Stimulated activated CD8-positive, alpha-beta memory T cell treated with anti-CD3 and anti-CD28 coated beads, Interleukin-15, amount 100 ng/mL, for 24 hours (primary cell): Measurements from ENCODE around the gene KIF1C.

Source experiments
- DNase-seq: peaks from one replicate; pipeline ENCODE4 v3.0.0-alpha.2; 2020; ENCODE audit warnings: low read depth

KIF1C gene

DNA sequence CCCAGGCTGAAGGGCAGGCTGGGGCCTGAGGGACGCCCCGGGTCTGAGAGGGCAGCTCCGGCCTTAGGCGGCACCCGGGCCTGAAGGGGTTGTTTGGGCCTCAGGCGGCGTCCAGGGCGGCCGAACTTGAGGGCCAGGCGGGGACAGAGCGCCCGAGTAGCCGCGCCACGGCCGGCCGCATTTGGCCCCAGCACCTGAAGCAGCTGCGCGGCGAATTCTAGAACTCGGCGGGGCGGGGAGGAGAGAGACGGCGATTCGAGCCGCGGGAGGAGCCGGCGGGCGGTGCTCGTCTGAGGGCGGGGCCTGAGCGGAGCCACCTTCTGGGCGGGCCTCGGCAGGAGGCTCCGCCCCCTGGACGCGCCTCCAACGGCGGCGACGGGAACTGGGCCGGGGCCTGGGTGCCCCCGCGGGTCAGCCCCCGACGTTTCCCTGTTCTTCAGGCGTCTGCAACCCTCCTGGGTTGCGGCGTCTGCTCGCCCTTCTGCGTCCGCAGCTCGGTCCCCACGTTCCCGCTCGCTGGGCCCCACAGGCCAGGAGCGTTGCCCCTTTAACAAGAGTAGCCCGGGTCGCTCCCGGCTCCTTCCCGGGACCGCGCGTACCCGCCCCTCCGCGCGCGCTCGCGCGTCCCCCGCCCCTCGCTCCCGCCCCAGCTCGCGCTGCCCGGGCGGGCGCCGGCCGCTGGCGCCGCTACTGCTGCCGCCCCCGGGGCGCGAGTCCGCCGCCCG is at the start of gene KIF1C, which contains the start of gene INCA1:
Gene KIF1C (plus strand): TSS at position 649 of the 725 bp plus-strand sequence. CDS start 2,297 bp downstream, outside the sequence.
Gene INCA1 (minus strand): TSS at position 221 of the 725 bp plus-strand sequence. CDS start 3,085 bp downstream, outside the sequence.
- DNase-seq = peak; percentile 78

DNA sequence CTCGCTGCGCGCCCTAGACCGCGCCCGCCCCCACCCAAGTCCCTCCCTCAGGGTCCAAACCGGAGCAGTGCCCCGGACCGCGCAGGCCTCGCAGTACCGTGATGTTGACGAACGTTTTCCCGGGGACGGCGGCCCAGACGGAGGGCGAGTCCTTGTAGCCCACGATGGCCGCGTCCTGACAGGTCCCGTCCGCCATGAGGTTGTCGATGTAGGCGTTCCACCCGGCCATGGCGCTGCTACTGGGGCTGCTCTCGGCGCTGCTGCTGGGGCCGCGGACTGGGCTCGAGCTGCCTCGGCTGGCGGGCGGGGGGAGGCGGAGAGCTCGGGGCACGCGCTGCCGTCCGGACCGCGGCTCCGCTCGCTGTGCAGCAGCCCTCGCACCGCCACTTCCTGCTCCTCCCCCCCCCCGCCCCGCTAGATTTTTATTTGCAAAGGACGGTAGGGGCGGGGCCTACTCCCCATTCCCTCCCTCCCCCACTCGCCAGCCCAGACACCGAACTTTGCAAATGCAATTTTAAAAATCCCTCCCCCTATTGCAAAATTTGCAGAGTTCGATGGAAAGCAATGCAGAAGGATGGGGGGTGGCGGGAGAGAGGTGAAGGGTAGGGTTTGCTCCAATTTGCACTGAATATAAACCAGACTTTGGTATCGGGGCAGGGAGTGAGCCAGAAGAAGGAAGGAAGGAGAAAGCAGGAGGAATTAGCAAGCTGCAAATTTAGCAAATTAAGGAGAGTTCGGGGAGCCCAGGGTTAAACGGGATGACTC is 49.4 kb upstream of the KIF1C start, which contains the start of gene PFN1:
Gene PFN1 (minus strand): TSS at position 365 of the 765 bp plus-strand sequence. CDS start 136 bp downstream, at position 229.
- peak; percentile 65 for DNase-seq

DNA sequence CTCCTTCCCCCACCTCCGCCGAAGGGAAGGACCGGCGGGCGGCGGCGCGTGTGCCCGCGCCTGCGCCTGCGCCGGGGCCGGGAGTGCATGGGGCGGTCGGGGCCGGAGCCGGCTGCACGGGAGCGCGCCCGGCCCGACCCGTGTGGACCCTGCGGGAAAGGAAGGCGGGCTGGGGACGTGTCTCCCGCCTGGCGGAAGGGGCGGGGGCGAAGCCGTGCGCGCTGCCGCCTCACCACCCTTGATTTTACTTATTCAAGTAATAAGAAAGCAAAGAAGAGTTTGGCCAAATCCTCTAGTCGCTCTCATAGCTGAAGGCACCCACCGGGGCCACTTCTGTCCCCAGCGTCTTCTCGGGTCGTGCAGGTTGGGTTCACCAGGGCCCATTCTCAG is 48.8 kb upstream of the KIF1C start:
- DNase-seq = peak; percentile 53

DNA sequence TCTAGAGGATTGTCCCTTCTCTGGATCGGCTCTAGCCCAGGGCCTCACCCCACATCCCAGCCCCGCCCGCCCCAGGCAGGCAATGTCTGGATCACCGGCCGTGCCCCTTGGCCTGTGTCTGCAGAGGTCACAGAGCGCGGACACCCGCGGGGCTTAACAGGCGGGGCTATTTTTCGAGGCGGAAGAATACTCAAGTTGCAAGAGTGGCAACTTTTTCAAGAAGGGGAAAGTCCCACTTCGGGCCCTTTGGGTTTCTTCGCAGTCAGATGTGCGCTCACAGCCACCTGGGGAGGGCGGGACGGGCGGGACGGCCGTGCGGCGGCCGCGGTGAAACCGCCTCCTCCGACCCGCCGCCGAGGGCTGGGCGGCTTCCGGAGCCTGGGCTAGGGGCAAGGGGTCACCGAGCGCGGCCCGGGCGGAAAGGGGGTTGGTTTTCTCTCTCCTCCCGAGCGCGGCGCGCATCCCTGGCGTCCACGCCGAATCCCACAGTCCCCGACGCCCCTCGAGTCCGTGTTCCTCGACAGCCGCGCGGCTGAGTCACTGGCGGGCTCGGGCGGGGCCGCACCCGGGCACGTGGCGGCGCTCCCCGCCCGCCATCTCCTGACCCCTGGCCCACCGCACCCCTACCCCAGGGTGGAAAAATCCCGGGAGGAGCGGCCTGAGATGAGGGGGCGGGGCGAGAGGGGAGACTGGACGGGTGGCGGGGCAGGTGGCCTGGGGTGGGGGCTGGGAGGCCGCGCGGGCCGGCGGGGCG is 48.3 kb upstream of the KIF1C start:
- peak; percentile 47 for DNase-seq

DNA sequence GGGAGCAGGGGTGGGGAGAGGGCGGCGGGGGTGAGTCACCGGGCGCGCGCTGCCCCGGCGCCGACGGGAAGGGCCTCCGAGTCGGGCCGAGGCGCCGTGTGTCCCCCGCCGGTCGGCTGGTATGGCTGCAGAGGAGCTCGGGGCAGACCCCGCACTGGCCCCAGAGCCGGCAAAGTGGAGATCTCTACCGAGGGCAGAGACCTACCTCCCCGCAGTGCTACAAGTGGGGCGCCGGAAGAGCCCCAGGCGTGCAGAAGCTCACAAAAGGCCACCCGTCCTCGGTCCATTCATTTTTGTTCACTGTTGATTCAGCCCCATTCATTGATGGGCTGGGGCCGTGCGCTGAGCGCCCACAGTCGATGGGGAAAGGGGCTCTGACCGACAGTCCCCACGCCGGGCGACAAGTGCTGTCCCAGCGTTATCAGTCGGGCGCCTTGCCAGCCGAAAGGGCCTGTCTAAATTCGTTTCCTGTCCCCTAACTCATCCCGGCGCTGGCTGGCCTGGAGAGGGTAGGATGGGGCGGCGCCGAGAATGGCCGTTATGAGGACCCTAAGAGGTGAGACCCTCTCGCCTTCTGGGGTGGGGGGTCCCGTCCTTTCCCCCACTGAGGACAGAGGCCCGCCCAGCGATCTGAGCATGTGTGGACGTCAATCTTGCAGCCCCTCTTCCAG is 47.5 kb upstream of the KIF1C start:
- no peak for DNase-seq

DNA sequence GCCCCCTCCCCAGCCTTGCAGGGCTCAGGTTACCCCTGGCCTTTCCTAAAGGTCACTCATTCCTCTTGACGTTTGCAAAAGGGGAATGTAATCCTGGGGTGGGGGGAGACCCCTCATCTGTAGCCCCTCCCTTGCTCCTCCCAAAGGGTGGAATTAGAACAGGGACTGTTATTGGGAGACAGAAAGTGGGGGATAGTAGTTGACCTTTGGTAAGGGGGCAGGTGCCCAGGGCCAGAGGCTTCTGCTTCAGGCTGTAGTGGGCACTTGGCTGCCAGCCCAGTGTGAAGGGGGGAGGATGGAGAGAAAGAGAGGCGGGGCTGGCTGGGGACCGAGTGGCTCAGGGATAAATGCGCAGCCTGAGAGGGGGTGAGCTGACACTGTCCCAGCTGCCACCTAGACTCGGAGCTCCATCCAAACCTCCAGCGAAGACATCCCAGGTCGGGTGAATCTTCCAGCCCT is 47.0 kb upstream of the KIF1C start, which contains the start of gene ENO3:
Gene ENO3 (plus strand): TSS at position 374 of the 459 bp plus-strand sequence. CDS start 711 bp downstream, outside the sequence.
- no peak for DNase-seq

DNA sequence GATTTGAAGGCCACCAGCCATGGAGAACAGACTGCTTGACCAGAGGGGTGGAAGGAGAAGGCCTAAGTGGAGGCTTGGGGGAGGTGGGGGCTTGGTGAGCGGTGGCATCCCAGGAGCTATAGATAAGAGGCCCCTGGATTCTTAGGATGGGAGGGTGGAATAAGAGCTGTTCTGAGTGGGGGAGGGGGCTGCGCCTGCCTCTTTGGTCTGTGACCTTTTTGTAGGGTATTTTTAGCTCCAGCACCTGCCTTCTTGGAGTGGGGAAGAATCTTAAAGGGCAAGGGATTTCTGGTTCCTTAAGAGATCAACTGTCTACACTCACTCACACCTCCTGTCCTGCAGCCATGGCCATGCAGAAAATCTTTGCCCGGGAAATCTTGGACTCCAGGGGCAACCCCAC is 46.3 kb upstream of the KIF1C start:
- no peak for DNase-seq

DNA sequence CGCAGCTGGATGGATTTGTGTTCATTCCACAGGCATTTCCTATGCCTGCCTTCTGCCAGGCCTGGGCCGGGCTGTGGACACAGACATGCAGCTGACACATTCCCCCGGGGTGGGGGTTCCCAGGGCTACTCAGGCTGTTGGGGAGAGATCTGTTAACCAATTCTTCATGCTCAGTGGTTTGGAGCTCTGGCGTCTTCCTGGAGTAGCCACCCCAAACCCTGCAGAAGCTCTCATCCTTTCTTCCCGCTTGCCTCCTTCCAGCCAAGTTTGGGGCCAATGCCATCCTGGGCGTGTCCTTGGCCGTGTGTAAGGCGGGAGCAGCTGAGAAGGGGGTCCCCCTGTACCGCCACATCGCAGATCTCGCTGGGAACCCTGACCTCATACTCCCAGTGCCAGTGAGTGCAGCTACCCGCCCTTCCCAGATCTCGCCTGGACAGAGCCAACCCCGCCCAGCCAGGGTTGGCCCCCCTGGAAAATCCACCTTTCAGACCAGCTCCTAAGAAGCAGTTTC is 44.2 kb upstream of the KIF1C start:
- no peak for DNase-seq

DNA sequence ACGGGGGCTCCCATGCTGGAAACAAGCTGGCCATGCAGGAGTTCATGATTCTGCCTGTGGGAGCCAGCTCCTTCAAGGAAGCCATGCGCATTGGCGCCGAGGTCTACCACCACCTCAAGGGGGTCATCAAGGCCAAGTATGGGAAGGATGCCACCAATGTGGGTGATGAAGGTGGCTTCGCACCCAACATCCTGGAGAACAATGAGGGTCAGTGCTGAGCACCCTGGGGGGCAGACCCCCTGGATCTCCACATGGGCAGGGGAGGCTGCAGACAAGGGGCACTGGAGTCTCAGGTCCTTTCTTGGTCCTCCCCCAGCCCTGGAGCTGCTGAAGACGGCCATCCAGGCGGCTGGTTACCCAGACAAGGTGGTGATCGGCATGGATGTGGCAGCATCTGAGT is 42.7 kb upstream of the KIF1C start:
- no peak for DNase-seq

DNA sequence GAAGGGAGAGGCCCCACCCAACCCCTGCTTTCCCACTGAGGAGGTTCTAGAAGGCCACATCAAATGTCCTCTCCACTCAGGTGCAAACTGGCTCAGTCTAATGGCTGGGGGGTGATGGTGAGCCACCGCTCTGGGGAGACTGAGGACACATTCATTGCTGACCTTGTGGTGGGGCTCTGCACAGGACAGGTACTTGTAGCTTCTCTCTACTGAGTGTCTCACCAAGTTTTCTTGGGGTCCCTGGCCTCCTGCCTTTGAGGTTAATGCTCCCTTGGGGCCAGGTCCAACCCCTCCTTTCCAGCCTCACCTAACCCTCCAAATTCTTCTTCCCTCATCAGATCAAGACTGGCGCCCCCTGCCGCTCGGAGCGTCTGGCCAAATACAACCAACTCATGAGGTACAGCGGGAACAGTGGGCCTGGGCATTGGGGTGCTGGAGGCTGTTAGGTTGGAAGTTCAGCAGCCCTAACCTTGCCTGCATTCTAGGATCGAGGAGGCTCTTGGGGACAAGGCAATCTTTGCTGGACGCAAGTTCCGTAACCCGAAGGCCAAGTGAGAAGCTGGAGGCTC is 41.2 kb upstream of the KIF1C start:
- no peak for DNase-seq

DNA sequence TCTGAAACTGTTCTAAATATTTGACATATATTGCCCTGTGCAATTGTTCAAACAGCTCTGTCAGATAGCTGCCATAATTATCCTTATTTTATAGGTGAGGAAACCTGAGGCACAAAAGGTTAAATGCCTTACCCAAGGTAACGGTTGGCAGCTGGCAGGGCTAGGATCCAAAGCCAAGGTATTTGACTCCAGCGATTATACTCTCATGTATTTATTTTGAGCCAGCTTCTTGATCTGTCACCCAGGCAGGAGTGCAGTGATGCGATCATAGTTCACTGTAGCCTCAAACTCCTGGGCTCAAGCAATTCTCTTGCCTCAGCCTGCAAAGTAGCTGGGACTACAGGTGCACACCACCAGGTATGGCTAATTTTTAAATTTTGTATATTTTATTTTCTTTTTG is 39.6 kb upstream of the KIF1C start:
- no peak for DNase-seq

DNA sequence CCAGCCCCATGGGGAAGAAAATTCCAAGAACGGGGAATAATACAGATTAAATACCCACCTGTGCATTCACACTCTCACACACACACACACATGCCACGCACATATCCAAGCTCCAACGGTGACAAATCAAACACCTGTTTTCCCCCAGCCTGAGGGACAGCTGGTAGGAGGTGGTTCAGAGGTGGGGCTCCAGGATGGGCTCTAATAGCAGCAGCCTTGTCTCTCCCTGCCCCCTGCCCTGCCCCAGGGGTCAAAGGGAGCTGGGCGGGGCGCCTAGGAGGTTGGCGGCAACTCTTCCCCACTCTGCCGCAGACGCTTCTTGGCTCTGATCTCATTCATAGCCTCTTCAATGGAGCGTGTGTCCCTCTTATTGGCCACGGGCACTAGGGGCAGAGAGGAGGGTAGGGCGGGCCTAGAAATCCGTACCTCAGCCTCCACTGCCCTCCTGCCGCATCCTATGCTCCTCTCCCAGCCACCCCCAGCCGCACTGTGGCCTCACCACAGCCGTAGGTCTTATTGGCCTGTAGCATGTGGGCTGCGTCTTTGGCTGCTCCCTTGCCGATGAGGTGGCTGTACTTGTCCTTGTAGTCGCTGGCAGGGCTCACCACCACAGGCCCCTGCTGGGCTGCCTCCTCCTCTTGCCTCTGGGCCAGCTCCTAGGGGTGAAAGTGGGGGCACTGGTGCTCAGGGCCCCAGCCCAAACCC is 38.3 kb upstream of the KIF1C start:
- DNase-seq = no peak

DNA sequence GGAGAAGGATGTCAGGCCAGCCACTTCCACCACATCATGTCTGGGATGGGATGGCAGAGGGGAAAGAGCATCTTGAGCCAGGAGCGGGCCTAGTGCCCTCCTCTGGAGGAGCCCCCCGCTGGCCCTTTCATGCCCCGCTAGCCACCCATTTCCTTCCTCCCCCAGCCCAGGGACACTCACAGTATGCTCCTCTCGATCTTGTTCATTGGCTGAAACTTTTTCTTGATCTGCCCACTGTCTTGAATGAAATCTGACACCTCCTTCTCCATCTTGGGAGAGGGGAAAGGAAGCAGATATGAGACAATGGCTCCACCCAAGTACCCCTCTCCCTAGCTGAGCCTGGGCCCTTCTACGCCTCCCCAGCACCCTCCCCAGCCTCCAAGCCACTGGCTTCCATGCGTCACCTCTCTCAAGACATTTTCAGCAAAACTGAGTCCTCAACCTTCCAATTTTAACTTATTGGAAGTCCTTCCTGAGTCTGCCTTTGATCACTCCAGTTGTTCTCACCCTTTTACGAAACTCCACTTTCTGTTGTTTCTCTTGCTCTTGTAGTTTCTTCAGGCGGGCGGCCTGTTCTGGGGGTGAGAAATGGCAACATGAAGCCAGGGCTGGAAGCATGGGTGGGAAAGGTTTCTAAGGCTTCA is 37.3 kb upstream of the KIF1C start:
- no peak for DNase-seq

DNA sequence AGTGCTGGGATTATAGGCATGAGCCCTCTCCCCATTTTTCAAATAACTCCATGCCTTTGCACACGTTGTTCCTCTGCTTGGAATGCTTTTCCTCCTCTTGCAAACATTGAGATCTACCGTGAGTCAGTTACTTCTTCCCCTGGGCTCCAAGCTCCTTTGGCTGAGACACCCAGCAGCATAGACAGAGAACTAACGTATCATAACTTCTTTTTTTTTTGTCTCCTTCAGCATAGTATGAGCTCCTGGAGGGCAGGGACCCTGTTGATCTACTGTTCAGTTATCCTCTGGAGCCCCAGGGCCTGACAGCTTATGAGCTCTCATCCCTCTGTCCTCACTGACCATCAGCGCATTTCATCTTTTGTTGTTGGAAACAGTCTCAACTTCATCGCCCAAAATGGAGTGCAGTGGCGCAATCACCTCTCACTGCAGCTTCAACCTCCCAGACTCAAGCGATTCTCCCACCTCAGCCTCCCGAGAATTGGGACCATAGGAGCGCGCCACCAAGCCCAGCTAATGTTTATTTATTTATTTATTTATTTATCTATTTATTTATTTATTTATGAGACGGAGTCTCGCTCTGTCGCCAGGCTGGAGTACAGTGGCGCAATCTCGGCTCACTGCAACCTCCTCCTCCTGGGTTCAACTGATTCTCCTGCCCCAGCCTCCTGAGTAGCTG is 32.3 kb upstream of the KIF1C start:
- no peak for DNase-seq

DNA sequence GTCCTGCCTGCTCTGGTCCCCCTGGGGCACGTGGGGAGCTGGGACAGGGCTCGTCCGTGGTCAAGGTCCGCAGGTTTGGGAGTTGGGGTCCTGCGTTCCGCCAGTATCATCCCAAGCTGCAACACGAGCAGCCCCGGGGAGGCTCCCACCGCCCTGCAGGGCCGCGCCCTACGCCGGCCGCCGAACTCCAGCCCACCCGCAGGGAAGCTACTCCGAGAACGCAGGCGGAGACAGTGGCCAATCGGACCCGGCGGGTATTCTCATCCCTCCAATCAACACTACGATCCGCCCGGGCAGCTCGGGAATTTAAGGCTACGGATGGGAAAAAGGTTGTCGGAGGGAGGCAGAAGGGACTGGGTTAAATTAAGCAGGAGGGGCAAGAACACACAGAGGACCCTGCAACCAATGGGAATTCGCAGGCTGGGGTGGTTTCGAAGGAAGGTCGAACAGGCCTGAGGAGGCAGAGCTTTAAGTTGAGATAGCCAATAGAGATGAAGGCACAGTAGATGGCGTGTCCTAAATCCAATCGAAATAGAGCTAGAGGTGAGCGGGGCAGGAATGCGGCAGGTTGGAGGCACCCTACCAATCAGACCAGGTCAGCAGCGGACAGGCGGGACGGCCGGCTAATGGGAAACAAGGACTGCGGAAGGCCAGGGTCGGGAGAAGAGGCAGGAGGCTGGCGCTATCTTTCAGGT is 30.8 kb upstream of the KIF1C start:
- DNase-seq = peak; percentile 65

DNA sequence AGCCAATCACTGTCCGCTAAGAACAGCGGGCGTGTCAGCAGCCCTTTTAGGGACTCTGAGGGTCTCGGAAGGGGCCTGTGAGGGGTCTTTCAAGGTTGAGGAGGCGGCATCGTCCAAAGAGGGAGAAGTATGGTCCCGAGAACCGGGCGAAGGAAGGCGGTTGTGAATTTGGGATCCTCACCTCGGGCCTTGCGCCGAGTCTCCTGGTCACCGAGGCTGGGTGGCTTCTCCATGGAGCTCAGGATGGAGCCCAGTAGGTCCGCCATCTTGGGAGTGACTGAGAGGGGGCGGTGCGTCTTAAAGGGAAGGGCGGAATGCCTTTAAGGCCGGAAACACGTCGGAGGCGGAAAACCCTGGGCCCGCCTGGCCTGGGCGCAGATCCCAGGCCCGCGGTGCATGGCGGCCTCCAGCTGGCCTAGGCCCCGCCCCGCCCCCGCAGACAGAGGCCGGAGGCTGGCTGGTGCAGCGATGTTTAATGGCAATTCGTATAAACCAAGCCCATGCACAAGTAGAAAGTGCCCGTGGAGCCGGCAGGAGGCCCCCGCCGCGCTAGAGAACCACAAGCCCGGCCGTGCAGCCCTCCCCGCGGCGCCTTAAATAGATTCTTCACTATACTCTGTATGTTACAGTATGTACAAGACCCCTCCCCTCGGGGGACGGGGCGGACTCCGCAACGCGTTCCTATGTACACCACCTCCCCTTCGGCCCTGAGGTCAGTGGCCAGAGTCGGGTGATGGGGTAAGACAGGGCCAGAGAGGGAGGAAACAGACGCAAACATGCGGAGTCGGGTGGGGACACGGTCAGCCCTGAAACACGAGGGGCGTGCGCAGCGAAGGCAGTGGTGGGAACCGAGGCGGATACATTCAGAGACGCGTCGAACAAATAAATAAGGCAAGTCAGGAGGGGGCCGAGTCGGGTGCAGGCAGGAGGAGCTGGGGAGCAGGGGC is 29.9 kb upstream of the KIF1C start, which contains the start of gene SPAG7:
Gene SPAG7 (minus strand): TSS at position 279 of the 947 bp plus-strand sequence. CDS start 13 bp downstream, at position 266.
- peak; percentile 79 for DNase-seq

DNA sequence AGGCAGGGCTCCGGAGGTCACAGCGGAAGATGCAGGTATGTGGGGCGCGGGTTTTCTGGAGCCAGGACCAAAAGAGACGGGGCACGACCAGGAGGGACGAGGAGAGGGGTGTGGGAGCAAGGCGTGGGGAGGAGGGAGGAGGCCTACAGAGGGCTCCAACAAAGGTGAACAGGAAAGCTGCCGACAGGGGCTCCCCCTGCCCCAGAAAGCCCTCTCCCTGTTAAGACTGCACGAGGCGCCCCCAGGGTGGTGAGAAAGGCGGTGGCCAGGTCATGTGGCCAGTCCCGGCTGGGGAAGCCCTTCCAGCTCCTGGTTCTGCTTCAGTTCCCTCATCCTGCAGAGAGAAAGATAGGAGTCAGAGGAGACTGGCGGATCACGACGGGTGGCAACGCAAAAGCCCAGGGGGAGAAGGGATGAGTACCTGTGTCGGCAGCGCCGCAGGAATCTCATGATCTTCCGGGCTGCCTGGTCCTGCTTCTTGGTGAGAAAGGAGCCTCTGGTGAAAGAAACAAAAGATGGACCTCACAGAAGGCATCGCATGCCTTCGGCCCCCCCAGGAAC is 29.2 kb upstream of the KIF1C start:
- DNase-seq = no peak
